Breast epithelium (tissue), 4 donors: ENCODE results near the gene ANKRD49. TPM values are rescaled to one million over a fixed set of nuclear protein-coding genes. Genes with fewer than 3 reads are reported as not detected.

Source experiments
- DNase-seq, 2 donors: peaks; one replicate each; pipeline ENCODE4 v3.0.0-alpha.2; 2019; ENCODE audit warnings: low spot score in 2 of 2
- H3K27ac ChIP-seq, 2 donors: fragments of 200-600 bp; sonication (generic) in 1 of 2; one replicate each; pipeline ENCODE4 v1.5.1; 2016 to 2019; ENCODE audit warnings: mild to moderate bottlenecking in 1 of 2
- H3K27me3 ChIP-seq, 2 donors: fragments of 200-600 bp; sonication (generic) in 1 of 2; one replicate each; pipeline versions ENCODE4 v1.5.1 to v1.6.0; 2017 to 2019; ENCODE audit warnings: control low read depth in 1 of 2, mild to moderate bottlenecking in 1 of 2
- H3K36me3 ChIP-seq: fragments of 200-600 bp; one replicate; pipeline ENCODE4 v1.5.1; 2019
- H3K4me1 ChIP-seq, 2 donors: fragments of 200-600 bp; sonication (generic); one replicate each; pipeline ENCODE4 v1.5.1; 2016 to 2019; ENCODE audit warnings: control low read depth in 1 of 2
- H3K4me3 ChIP-seq, 3 donors: fragments of 200-600 bp; sonication (generic); 1 replicate in 2 of 3; 2 replicates in 1 of 3; pipeline ENCODE4 v1.5.1; 2016 to 2019; ENCODE audit warnings: mild to moderate bottlenecking in 3 of 3, moderate library complexity in 2 of 3
- H3K9me3 ChIP-seq, 2 donors: fragments of 200-600 bp; sonication (generic) in 1 of 2; one replicate each; pipeline ENCODE4 v1.5.1; 2016 to 2019; ENCODE audit warnings: control low read depth in 1 of 2
- CTCF ChIP-seq, 3 donors: fragments of 450-650 bp; IDR thresholded peaks; one replicate each; pipeline ENCODE4 v1.5.1; 2016 to 2017; ENCODE audit warnings: antibody characterized with exemption in 3 of 3, mild to moderate bottlenecking in 3 of 3, moderate library complexity in 3 of 3
- POLR2A ChIP-seq: fragments of 450-650 bp; IDR thresholded peaks from one replicate; pipeline ENCODE4 v1.6.1; 2016; ENCODE audit warnings: antibody characterized with exemption, mild to moderate bottlenecking, moderate library complexity
- POLR2AphosphoS5 ChIP-seq, 3 donors: sonication (generic); formaldehyde crosslinking; IDR thresholded peaks; one replicate each; pipeline ENCODE4 v1.6.1; 2017; ENCODE audit warnings: antibody characterized with exemption in 3 of 3
- intact Hi-C: fragments of 100-400 bp; cut with DNase I; formaldehyde crosslinking; loops from one replicate; pipeline ENCODE4 v1.15.1; 2023; ENCODE audit warnings: low total_unique reads
- total RNA-seq, 3 donors: library from RNA; depleted of rRNA; stranded (reverse); fragments of >200 nt; gene quantifications; one replicate each; pipeline ENCODE4 v1.1.0, GENCODE V29; 2016

Gene ANKRD49
- total RNA-seq, 3 donors from 2014 or later = 18.4 to 23.6 (median 21.3) TPM

- intact Hi-C loops = no loop called here
- TF ChIP-seq POLR2A (no peak), CTCF (IDR thresholded peaks at IDR 0.05) (no peak), POLR2AphosphoS5 (IDR thresholded peaks at IDR 0.05) (no peak)
- Histone ChIP-seq H3K27me3 (no peaks in the 10 kb centered on the region), H3K27ac (no peak overlapping the region), H3K4me3 (no peak overlapping the region), H3K36me3 (no peaks in the 10 kb centered on the region), H3K9me3 (no peaks in the 10 kb centered on the region), H3K4me1 (no peaks in the 10 kb centered on the region)
- no peak for DNase-seq
Observed at GRCh38 chr11:94459576-94459975, 34.2 kb upstream of the ANKRD49 start.

GRCh38 chr11:94469416-94469815 is 24.4 kb upstream of the ANKRD49 start:
- Histone ChIP-seq H3K36me3 (peaks cover 5% of the 10 kb centered on the region), H3K27ac (no peak overlapping the region), H3K4me1 (no peaks in the 10 kb centered on the region), H3K4me3 (no peak overlapping the region), H3K27me3 (no peaks in the 10 kb centered on the region), H3K9me3 (no peaks in the 10 kb centered on the region)
- intact Hi-C loops = no loop called here
- no peak for TF ChIP-seq POLR2AphosphoS5 (IDR thresholded peaks at IDR 0.05)
- DNase-seq = no peak

GRCh38 chr11:94472916-94473799 is 20.6 kb upstream of the ANKRD49 start:
- DNase-seq = no peak
- Histone ChIP-seq H3K4me3 (no peak overlapping the region), H3K27me3 (no peaks in the 10 kb centered on the region), H3K36me3 (peaks cover 5% of the 10 kb centered on the region), H3K27ac (no peak overlapping the region), H3K4me1 (no peaks in the 10 kb centered on the region), H3K9me3 (no peaks in the 10 kb centered on the region)
- intact Hi-C loops = no loop called here
- TF ChIP-seq POLR2A = no peak
- TF ChIP-seq POLR2AphosphoS5 (IDR thresholded peaks at IDR 0.05) = no peak
- TF ChIP-seq CTCF (IDR thresholded peaks at IDR 0.05) = no peak

GRCh38 chr11:94477624-94478023 is 16.2 kb upstream of the ANKRD49 start:
- Histone ChIP-seq H3K4me1 (no peaks in the 10 kb centered on the region), H3K27ac (no peak overlapping the region), H3K36me3 (peaks cover 3% of the 10 kb centered on the region), H3K9me3 (no peaks in the 10 kb centered on the region), H3K4me3 (no peak overlapping the region), H3K27me3 (no peaks in the 10 kb centered on the region)
- intact Hi-C loops = no loop called here
- DNase-seq = no peak
- no peak for TF ChIP-seq POLR2AphosphoS5 (IDR thresholded peaks at IDR 0.05)
- TF ChIP-seq POLR2A = no peak

- Histone ChIP-seq H3K4me1 (no peaks in the 10 kb centered on the region), H3K27me3 (no peaks in the 10 kb centered on the region), H3K27ac (no peak overlapping the region), H3K4me3 (no peak overlapping the region), H3K36me3 (no peaks in the 10 kb centered on the region), H3K9me3 (no peaks in the 10 kb centered on the region)
- DNase-seq = no peak
- TF ChIP-seq POLR2A = no peak
- TF ChIP-seq CTCF (IDR thresholded peaks at IDR 0.05) = no peak
- no peak for TF ChIP-seq POLR2AphosphoS5 (IDR thresholded peaks at IDR 0.05)
- intact Hi-C loops = no loop called here
Observed at GRCh38 chr11:94481342-94481741, 12.4 kb upstream of the ANKRD49 start.

- no peak for DNase-seq
- no peak overlapping the region for H3K4me3 ChIP-seq
- H3K4me1 ChIP-seq = no peaks in the 10 kb centered on the region
- no peaks in the 10 kb centered on the region for H3K36me3 ChIP-seq
- no peaks in the 10 kb centered on the region for H3K27me3 ChIP-seq
- intact Hi-C loops = no loop called here
- TF ChIP-seq POLR2AphosphoS5 (IDR thresholded peaks at IDR 0.05) (no peak), CTCF (IDR thresholded peaks at IDR 0.05) (no peak), POLR2A (no peak)
- H3K27ac ChIP-seq = no peak overlapping the region
- no peaks in the 10 kb centered on the region for H3K9me3 ChIP-seq
Observed at GRCh38 chr11:94486068-94486467, 7.7 kb upstream of the ANKRD49 start.
